ENCODE measurements around the gene BRD4. TPM values are rescaled to one million over a fixed set of nuclear protein-coding genes. Genes with fewer than 3 reads are reported as not detected.

BRD4 gene
- total and polyA plus RNA-seq, 2 experiments from 2014 or later = 63.8 to 115 TPM

DNA sequence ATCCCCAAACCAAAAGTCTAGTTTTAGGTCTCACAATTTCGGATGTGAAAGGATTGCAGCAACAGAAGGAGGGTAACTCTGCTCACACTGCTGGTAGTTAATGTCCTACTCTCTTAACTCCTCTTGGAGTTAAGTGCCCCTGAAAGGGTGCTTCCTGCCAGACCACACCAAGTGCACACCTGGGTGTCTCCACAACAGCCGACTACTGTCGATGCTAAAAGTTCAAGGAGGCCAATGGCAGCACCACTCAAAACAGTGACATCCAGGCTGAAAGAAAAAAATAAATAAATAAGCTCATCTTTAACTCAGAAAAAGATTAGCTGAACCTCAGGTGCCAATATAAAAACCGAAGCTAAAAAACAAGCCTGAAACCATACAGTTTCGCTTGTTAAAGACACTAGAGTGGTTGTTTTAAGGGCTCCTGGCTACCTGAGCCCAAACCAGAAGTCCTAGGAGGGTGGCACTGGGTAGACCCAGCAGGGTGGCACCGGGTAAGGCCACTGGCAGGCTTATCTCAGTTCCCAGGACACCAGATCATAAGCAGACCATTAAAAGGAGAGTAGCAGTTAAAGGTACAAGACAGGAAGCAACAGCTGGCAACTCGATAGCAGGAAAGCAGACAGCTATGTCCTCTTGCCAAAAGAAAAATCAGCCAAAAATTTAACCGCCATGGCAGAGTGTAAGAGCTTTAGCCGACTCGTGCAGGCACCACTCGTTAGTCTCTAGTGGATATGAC is 39.3 kb downstream of the BRD4 start (continued):
- TF ChIP-seq CREB1 (CRISPR knock-in tag; IDR thresholded peaks at IDR 0.05; ENCODE audit: low read depth) = no peak
- no peak for TF ChIP-seq EZH2phosphoT487 (IDR thresholded peaks at IDR 0.05; ENCODE audit: unreplicated experiment)
- TF ChIP-seq, protein P1, sequence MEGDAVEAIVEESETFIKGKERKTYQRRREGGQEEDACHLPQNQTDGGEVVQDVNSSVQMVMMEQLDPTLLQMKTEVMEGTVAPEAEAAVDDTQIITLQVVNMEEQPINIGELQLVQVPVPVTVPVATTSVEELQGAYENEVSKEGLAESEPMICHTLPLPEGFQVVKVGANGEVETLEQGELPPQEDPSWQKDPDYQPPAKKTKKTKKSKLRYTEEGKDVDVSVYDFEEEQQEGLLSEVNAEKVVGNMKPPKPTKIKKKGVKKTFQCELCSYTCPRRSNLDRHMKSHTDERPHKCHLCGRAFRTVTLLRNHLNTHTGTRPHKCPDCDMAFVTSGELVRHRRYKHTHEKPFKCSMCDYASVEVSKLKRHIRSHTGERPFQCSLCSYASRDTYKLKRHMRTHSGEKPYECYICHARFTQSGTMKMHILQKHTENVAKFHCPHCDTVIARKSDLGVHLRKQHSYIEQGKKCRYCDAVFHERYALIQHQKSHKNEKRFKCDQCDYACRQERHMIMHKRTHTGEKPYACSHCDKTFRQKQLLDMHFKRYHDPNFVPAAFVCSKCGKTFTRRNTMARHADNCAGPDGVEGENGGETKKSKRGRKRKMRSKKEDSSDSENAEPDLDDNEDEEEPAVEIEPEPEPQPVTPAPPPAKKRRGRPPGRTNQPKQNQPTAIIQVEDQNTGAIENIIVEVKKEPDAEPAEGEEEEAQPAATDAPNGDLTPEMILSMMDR (conservative IDR thresholded peaks at IDR 0.05; ENCODE audit: low read depth in 2 of 2) = no peak

DNA sequence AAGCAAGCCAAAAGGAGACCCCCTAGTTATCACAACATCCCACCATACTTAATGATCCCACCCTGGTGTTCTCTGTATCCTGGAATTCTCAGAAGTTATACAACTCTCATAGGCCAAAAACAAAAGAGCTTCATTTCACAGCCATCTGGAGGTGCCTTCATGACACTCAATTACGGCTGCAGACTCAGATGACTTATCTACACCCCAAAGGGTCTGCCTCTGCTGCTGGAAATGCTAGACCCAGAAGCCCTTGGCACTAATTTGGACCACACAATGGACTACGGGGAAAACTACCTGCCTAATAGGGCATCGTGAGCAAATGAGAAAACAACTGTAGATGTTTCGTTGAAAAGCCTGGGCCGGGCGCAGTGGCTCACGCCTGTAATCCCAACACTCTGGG is 40.2 kb downstream of the BRD4 start:
- Mint-ChIP-seq H3K27ac (peak overlapping the region; percentile 37; the same call in 1 of the 2 replicates), H3K27me3 (ENCODE audit: insufficient read depth, low read depth, poor library complexity) (peaks cover 6% of the 10 kb centered on the region), H3K4me1 (peaks cover 87% of the 10 kb centered on the region), H3K9me3 (no peaks in the 10 kb centered on the region), H3K4me3 (no peak overlapping the region; the same call in 2 of the 3 replicates), H3K36me3 (ENCODE audit: low read depth) (peaks cover 23% of the 10 kb centered on the region)
- Histone ChIP-seq H3K4me1 (ENCODE audit: insufficient read depth) (peaks cover 87% of the 10 kb centered on the region), H2AFZ (no peak overlapping the region), H3K4me3 (no peak overlapping the region), H3K36me3 (ENCODE audit: insufficient read depth) (no peaks in the 10 kb centered on the region), H4K20me1 (replicated peaks; ENCODE audit: insufficient read depth) (peaks cover 99% of the 10 kb centered on the region), H3K79me2 (replicated peaks; ENCODE audit: insufficient read depth) (peaks cover 100% of the 10 kb centered on the region), H3K9me2 (ENCODE audit: insufficient read depth) (no peaks in the 10 kb centered on the region), H3F3A (replicated peaks; ENCODE audit: low read depth) (peaks cover 4% of the 10 kb centered on the region), H3K4me2 (peak overlapping the region; percentile 51), H3K27ac (ENCODE audit: low read depth) (no peak overlapping the region), H3K27me3 (ENCODE audit: insufficient read depth) (no peaks in the 10 kb centered on the region)
- TF ChIP-seq ZNF114 (CRISPR knock-in tag; IDR thresholded peaks at IDR 0.05) (no peak), NANOG (IDR thresholded peaks at IDR 0.05; ENCODE audit: borderline replicate concordance) (no peak), STAT1 (IDR thresholded peaks at IDR 0.05; ENCODE audit: unreplicated experiment) (no peak), CREB1 (CRISPR knock-in tag; IDR thresholded peaks at IDR 0.05; ENCODE audit: low read depth) (no peak), ZNF331 (CRISPR knock-in tag; IDR thresholded peaks at IDR 0.05; ENCODE audit: low read depth) (no peak), EZH2 (IDR thresholded peaks at IDR 0.05; ENCODE audit: low read depth, unreplicated experiment) (no peak), EZH2phosphoT487 (IDR thresholded peaks at IDR 0.05; ENCODE audit: unreplicated experiment) (no peak), POLR2AphosphoS5 (IDR thresholded peaks at IDR 0.05; ENCODE audit: low read depth) (no peak)
- TF ChIP-seq, protein P2, sequence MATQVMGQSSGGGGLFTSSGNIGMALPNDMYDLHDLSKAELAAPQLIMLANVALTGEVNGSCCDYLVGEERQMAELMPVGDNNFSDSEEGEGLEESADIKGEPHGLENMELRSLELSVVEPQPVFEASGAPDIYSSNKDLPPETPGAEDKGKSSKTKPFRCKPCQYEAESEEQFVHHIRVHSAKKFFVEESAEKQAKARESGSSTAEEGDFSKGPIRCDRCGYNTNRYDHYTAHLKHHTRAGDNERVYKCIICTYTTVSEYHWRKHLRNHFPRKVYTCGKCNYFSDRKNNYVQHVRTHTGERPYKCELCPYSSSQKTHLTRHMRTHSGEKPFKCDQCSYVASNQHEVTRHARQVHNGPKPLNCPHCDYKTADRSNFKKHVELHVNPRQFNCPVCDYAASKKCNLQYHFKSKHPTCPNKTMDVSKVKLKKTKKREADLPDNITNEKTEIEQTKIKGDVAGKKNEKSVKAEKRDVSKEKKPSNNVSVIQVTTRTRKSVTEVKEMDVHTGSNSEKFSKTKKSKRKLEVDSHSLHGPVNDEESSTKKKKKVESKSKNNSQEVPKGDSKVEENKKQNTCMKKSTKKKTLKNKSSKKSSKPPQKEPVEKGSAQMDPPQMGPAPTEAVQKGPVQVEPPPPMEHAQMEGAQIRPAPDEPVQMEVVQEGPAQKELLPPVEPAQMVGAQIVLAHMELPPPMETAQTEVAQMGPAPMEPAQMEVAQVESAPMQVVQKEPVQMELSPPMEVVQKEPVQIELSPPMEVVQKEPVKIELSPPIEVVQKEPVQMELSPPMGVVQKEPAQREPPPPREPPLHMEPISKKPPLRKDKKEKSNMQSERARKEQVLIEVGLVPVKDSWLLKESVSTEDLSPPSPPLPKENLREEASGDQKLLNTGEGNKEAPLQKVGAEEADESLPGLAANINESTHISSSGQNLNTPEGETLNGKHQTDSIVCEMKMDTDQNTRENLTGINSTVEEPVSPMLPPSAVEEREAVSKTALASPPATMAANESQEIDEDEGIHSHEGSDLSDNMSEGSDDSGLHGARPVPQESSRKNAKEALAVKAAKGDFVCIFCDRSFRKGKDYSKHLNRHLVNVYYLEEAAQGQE (IDR thresholded peaks at IDR 0.05; ENCODE audit: unreplicated experiment) = no peak
- TF ChIP-seq, protein P3, sequence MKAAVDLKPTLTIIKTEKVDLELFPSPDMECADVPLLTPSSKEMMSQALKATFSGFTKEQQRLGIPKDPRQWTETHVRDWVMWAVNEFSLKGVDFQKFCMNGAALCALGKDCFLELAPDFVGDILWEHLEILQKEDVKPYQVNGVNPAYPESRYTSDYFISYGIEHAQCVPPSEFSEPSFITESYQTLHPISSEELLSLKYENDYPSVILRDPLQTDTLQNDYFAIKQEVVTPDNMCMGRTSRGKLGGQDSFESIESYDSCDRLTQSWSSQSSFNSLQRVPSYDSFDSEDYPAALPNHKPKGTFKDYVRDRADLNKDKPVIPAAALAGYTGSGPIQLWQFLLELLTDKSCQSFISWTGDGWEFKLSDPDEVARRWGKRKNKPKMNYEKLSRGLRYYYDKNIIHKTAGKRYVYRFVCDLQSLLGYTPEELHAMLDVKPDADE (IDR thresholded peaks at IDR 0.05) = no peak
- TF ChIP-seq, protein P4, sequence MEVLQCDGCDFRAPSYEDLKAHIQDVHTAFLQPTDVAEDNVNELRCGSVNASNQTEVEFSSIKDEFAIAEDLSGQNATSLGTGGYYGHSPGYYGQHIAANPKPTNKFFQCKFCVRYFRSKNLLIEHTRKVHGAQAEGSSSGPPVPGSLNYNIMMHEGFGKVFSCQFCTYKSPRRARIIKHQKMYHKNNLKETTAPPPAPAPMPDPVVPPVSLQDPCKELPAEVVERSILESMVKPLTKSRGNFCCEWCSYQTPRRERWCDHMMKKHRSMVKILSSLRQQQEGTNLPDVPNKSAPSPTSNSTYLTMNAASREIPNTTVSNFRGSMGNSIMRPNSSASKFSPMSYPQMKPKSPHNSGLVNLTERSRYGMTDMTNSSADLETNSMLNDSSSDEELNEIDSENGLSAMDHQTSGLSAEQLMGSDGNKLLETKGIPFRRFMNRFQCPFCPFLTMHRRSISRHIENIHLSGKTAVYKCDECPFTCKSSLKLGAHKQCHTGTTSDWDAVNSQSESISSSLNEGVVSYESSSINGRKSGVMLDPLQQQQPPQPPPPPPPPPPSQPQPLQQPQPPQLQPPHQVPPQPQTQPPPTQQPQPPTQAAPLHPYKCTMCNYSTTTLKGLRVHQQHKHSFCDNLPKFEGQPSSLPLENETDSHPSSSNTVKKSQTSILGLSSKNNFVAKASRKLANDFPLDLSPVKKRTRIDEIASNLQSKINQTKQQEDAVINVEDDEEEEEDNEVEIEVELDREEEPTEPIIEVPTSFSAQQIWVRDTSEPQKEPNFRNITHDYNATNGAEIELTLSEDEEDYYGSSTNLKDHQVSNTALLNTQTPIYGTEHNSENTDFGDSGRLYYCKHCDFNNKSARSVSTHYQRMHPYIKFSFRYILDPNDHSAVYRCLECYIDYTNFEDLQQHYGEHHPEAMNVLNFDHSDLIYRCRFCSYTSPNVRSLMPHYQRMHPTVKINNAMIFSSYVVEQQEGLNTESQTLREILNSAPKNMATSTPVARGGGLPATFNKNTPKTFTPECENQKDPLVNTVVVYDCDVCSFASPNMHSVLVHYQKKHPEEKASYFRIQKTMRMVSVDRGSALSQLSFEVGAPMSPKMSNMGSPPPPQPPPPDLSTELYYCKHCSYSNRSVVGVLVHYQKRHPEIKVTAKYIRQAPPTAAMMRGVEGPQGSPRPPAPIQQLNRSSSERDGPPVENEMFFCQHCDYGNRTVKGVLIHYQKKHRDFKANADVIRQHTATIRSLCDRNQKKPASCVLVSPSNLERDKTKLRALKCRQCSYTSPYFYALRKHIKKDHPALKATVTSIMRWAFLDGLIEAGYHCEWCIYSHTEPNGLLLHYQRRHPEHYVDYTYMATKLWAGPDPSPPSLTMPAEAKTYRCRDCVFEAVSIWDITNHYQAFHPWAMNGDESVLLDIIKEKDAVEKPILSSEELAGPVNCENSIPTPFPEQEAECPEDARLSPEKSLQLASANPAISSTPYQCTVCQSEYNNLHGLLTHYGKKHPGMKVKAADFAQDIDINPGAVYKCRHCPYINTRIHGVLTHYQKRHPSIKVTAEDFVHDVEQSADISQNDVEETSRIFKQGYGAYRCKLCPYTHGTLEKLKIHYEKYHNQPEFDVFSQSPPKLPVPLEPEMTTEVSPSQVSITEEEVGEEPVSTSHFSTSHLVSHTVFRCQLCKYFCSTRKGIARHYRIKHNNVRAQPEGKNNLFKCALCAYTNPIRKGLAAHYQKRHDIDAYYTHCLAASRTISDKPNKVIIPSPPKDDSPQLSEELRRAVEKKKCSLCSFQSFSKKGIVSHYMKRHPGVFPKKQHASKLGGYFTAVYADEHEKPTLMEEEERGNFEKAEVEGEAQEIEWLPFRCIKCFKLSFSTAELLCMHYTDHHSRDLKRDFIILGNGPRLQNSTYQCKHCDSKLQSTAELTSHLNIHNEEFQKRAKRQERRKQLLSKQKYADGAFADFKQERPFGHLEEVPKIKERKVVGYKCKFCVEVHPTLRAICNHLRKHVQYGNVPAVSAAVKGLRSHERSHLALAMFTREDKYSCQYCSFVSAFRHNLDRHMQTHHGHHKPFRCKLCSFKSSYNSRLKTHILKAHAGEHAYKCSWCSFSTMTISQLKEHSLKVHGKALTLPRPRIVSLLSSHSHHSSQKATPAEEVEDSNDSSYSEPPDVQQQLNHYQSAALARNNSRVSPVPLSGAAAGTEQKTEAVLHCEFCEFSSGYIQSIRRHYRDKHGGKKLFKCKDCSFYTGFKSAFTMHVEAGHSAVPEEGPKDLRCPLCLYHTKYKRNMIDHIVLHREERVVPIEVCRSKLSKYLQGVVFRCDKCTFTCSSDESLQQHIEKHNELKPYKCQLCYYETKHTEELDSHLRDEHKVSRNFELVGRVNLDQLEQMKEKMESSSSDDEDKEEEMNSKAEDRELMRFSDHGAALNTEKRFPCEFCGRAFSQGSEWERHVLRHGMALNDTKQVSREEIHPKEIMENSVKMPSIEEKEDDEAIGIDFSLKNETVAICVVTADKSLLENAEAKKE (CRISPR knock-in tag; IDR thresholded peaks at IDR 0.05) = no peak
- no peak for ATAC-seq
- DNase-seq (ENCODE audit: low spot score) = no peak
